Astrocyte (in vitro differentiated cells and primary cell): ENCODE data around the gene UNC93A. TPM values are rescaled to one million over a fixed set of nuclear protein-coding genes. Genes with fewer than 3 reads are reported as not detected.

ENCODE experiments used
- DNase-seq: peaks from one replicate; pipeline ENCODE4 v3.0.0-alpha.2; 2010; ENCODE audit warnings: low read depth
- FAIRE-seq: peaks from 2 replicates; lab custom pipeline; 2011; peaks lifted over from hg19 to GRCh38; lab: Jason Lieb, UNC
- H2AFZ ChIP-seq: 2 replicates; pipeline ENCODE4 v1.6.0; 2012; ENCODE audit warnings: low read depth, low read length, inconsistent platforms
- H3K27ac ChIP-seq: 2 replicates; pipeline ENCODE4 v1.5.1; 2011; ENCODE audit warnings: low read depth, low read length, inconsistent platforms
- H3K27me3 ChIP-seq: 2 replicates; pipeline ENCODE4 v1.6.0; 2011; ENCODE audit warnings: low read length, inconsistent platforms; ENCODE audit not compliant: insufficient read depth
- H3K36me3 ChIP-seq: 2 replicates; pipeline ENCODE4 v1.5.1; 2011; ENCODE audit warnings: low read length, inconsistent platforms; ENCODE audit not compliant: insufficient read depth
- H3K4me1 ChIP-seq: 2 replicates; pipeline ENCODE4 v1.5.1; 2011; ENCODE audit warnings: low read length, inconsistent platforms; ENCODE audit not compliant: insufficient read depth
- H3K4me2 ChIP-seq: 2 replicates; pipeline ENCODE4 v1.6.0; 2012; ENCODE audit warnings: low read length, inconsistent platforms
- H3K4me3 ChIP-seq: 2 replicates; pipeline ENCODE4 v1.5.1; 2011; ENCODE audit warnings: low read depth, mild to moderate bottlenecking, low read length, inconsistent platforms; ENCODE audit not compliant: insufficient read depth
- H3K79me2 ChIP-seq: 2 replicates; pipeline ENCODE4 v1.6.0; 2012; ENCODE audit warnings: mild to moderate bottlenecking, low read length, inconsistent platforms; ENCODE audit not compliant: insufficient read depth
- H3K9ac ChIP-seq: 2 replicates; pipeline ENCODE4 v1.6.0; 2012; ENCODE audit warnings: mild to moderate bottlenecking, low read length, inconsistent platforms
- H3K9me3 ChIP-seq: 2 replicates; pipeline ENCODE4 v1.5.1; 2012; ENCODE audit warnings: low read depth, mild to moderate bottlenecking, low read length, inconsistent platforms; ENCODE audit not compliant: insufficient read depth
- H4K20me1 ChIP-seq: 2 replicates; pipeline ENCODE4 v1.6.0; 2012; ENCODE audit warnings: low read length, inconsistent platforms; ENCODE audit not compliant: insufficient read depth
- H3K27ac Mint-ChIP-seq: one replicate; pipeline ENCODE4 v1.8.0; 2021; ENCODE audit warnings: mild to moderate bottlenecking, mixed read lengths; ENCODE audit not compliant: unreplicated experiment
- H3K27me3 Mint-ChIP-seq: one replicate; pipeline ENCODE4 v1.8.0; 2021; ENCODE audit warnings: low read depth, mixed read lengths; ENCODE audit not compliant: unreplicated experiment
- H3K36me3 Mint-ChIP-seq: one replicate; pipeline ENCODE4 v1.8.0; 2021; ENCODE audit warnings: low read depth, mixed read lengths; ENCODE audit not compliant: unreplicated experiment
- H3K4me1 Mint-ChIP-seq: one replicate; pipeline ENCODE4 v1.8.0; 2021; ENCODE audit warnings: low read depth, mixed read lengths; ENCODE audit not compliant: unreplicated experiment
- H3K4me3 Mint-ChIP-seq: one replicate; pipeline ENCODE4 v1.8.0; 2021; ENCODE audit warnings: mild to moderate bottlenecking, moderate library complexity, mixed read lengths; ENCODE audit not compliant: unreplicated experiment
- H3K9me3 Mint-ChIP-seq: one replicate; pipeline ENCODE4 v1.8.0; 2021; ENCODE audit warnings: mild to moderate bottlenecking, mixed read lengths; ENCODE audit not compliant: unreplicated experiment
- EZH2 ChIP-seq: IDR thresholded peaks from 2 replicates; pipeline ENCODE4 v1.6.1; 2012; ENCODE audit warnings: mild to moderate bottlenecking, low read length, inconsistent platforms; ENCODE audit not compliant: insufficient read depth
- total RNA-seq: library from RNA; stranded (reverse); gene quantifications from 2 replicates; pipeline ENCODE4 v1.2.1, GENCODE V29; 2021
- TF ChIP-seq, protein P1 (sequence below): IDR thresholded peaks from 2 replicates; pipeline ENCODE4 v1.5.1; 2011; ENCODE audit warnings: low read depth, mild to moderate bottlenecking, inconsistent platforms, low read length, moderate library complexity; ENCODE audit not compliant: insufficient read depth

Gene UNC93A
- total RNA-seq, 1 donor from 2014 or later = not detected

DNA sequence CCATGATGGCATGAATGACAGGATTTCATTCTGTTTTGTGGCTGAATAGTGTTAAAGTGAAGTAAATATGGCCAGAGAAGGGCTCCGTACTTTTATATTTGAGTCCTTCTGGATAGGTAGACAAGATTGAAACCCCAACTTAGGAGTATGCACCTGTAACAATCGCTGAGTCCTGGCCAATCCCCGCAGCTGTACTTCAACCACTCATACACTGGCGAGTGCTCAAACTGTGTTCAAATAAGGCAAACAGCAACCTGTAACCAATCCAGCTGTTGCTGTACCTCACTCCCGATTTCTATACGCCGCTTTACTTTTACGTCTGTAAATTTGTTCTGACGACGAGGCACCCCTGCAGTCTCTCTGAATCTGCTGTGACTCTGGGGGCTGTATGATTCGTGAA lies 40.5 kb downstream of the UNC93A start:
- no peak overlapping the region for H2AFZ ChIP-seq
- no peaks in the 10 kb centered on the region for H3K36me3 ChIP-seq
- DNase-seq (no peak), FAIRE-seq (no peak)
- no peak overlapping the region for H3K4me3 ChIP-seq
- H4K20me1 ChIP-seq = no peaks in the 10 kb centered on the region
- no peak overlapping the region for H3K27ac ChIP-seq
- no peaks in the 10 kb centered on the region for H3K79me2 ChIP-seq
- Mint-ChIP-seq H3K9me3 (no peaks in the 10 kb centered on the region), H3K4me1 (no peaks in the 10 kb centered on the region), H3K36me3 (no peaks in the 10 kb centered on the region), H3K27me3 (peaks cover 15% of the 10 kb centered on the region), H3K4me3 (no peak overlapping the region), H3K27ac (no peak overlapping the region)
- H3K27me3 ChIP-seq = no peaks in the 10 kb centered on the region
- TF ChIP-seq EZH2 = no peak
- TF ChIP-seq, protein P1, sequence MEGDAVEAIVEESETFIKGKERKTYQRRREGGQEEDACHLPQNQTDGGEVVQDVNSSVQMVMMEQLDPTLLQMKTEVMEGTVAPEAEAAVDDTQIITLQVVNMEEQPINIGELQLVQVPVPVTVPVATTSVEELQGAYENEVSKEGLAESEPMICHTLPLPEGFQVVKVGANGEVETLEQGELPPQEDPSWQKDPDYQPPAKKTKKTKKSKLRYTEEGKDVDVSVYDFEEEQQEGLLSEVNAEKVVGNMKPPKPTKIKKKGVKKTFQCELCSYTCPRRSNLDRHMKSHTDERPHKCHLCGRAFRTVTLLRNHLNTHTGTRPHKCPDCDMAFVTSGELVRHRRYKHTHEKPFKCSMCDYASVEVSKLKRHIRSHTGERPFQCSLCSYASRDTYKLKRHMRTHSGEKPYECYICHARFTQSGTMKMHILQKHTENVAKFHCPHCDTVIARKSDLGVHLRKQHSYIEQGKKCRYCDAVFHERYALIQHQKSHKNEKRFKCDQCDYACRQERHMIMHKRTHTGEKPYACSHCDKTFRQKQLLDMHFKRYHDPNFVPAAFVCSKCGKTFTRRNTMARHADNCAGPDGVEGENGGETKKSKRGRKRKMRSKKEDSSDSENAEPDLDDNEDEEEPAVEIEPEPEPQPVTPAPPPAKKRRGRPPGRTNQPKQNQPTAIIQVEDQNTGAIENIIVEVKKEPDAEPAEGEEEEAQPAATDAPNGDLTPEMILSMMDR = no peak
- no peaks in the 10 kb centered on the region for H3K9me3 ChIP-seq
- no peak overlapping the region for H3K9ac ChIP-seq
- H3K4me2 ChIP-seq = no peak overlapping the region
- H3K4me1 ChIP-seq = no peaks in the 10 kb centered on the region

DNA sequence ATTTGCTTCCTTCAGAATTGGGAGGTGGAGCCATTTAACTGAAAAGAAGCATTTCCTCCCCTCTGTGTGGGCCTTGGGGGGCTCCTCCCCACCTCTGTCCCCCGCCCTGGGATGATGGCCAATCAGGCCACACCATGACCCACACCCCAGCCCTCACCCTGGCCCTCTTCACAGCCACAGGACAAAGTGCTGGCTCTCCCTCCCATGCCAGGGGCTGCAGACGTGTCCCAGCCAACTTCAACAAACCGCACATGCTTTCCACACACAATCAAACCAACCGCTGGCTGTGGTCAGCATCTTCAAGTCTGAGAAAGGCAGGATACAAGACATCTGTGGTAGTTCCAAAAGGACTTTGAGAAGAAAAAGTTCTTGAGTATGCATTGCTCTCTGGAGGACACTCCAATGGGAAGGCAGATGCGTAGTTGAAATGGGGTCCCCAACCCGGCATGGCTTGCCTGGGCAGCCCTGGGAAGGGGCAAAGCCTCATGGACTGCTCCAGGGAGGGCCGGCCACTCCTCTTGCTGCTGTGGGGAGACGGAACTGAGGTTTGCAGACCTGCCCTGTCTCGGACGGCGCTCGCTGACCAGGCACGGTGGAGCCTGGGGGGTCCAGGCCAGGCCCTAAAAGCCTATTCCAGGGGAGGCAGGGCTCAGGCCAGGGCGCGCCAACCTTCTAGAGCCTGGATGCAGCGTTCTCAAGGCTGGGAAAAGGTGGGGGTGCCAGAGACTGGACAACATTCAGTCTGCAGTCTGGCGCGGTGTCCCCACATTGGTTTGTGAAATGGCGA lies 45.9 kb downstream of the UNC93A start:
- Mint-ChIP-seq H3K9me3 (no peaks in the 10 kb centered on the region), H3K4me1 (peaks cover 1% of the 10 kb centered on the region), H3K36me3 (no peaks in the 10 kb centered on the region), H3K27me3 (peaks cover 4% of the 10 kb centered on the region), H3K4me3 (no peak overlapping the region), H3K27ac (no peak overlapping the region)
- H3K4me1 ChIP-seq = no peaks in the 10 kb centered on the region
- DNase-seq = no peak
- H3K4me3 ChIP-seq = no peak overlapping the region
- no peak for FAIRE-seq
- no peak overlapping the region for H3K9ac ChIP-seq
- no peak overlapping the region for H3K4me2 ChIP-seq
- no peak overlapping the region for H3K27ac ChIP-seq
- H3K36me3 ChIP-seq = no peaks in the 10 kb centered on the region
- no peaks in the 10 kb centered on the region for H3K79me2 ChIP-seq
- H3K27me3 ChIP-seq = no peaks in the 10 kb centered on the region
- H4K20me1 ChIP-seq = no peaks in the 10 kb centered on the region
- H2AFZ ChIP-seq = no peak overlapping the region
- H3K9me3 ChIP-seq = peaks cover 3% of the 10 kb centered on the region
- TF ChIP-seq, protein P1 = no peak
- TF ChIP-seq EZH2 = no peak
